VCaP (cell line): ENCODE measurements around the gene ZEB2.

Experiments
- H3K27ac ChIP-seq: fragments of 450-650 bp; 2 replicates; pipeline ENCODE4 v1.5.1; 2017
- TF ChIP-seq, protein P1 (sequence below): fragments of 450-650 bp; conservative IDR thresholded peaks from 2 replicates; pipeline ENCODE4 v1.5.1; 2017; ENCODE audit warnings: mild to moderate bottlenecking, moderate library complexity

ZEB2 gene

GRCh38 chr2:144412709-144413108, 107.2 kb downstream of the ZEB2 start:
- TF ChIP-seq, protein P1, sequence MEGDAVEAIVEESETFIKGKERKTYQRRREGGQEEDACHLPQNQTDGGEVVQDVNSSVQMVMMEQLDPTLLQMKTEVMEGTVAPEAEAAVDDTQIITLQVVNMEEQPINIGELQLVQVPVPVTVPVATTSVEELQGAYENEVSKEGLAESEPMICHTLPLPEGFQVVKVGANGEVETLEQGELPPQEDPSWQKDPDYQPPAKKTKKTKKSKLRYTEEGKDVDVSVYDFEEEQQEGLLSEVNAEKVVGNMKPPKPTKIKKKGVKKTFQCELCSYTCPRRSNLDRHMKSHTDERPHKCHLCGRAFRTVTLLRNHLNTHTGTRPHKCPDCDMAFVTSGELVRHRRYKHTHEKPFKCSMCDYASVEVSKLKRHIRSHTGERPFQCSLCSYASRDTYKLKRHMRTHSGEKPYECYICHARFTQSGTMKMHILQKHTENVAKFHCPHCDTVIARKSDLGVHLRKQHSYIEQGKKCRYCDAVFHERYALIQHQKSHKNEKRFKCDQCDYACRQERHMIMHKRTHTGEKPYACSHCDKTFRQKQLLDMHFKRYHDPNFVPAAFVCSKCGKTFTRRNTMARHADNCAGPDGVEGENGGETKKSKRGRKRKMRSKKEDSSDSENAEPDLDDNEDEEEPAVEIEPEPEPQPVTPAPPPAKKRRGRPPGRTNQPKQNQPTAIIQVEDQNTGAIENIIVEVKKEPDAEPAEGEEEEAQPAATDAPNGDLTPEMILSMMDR, result no peak
- H3K27ac ChIP-seq, result no peak overlapping the region

DNA sequence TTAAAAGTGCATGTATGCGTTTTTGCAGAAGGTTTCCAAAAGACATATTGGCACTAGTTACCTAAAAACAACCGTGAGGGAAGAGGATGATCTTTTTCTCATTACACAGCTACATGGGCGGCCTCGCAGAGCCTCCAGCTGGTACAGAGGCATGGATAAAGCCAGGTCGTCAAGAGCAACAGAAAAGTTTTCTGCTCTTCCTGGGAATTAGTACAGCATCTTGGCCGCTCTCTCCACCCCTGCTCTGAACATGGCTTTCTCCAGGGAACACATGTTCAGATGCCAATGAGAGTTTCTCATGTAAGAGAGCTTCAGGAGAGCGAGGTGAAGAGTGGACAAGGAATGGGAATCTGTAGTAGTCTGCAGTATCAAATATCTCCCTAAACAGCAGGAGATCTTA, 108.4 kb downstream of the ZEB2 start:
- no peak overlapping the region for H3K27ac ChIP-seq
- TF ChIP-seq, protein P1, result no peak

DNA sequence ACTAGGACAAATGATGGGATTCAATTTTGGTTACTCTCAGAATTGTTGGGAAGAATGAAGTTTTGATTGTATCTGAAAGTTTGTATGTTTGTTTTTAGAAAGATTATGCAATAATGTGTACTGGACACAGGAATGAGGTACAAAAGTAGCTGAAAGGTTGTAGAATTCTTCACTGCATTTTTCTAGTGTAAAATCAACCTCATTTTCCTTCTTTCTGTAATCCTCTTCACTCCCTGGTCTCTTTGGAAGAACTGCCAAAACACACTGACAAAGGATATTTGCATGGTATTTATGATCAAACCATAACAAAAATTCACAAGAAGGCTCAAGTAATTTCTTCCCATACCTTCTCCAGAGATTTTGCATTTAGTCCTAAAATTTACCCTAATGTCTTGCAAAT, 110.7 kb downstream of the ZEB2 start:
- TF ChIP-seq, protein P1, result no peak

GRCh38 chr2:144407262-144407661, 112.7 kb downstream of the ZEB2 start:
- TF ChIP-seq, protein P1, result no peak
- H3K27ac ChIP-seq, result no peak overlapping the region

More for the DNA sequence above, 110.7 kb downstream of the ZEB2 start:
- H3K27ac ChIP-seq, result no peak overlapping the region

GRCh38 chr2:144405982-144406788, 113.7 kb downstream of the ZEB2 start:
- H3K27ac ChIP-seq, result no peak overlapping the region
- TF ChIP-seq, protein P1, result no peak

- TF ChIP-seq, protein P1, result no peak
- H3K27ac ChIP-seq, result no peak overlapping the region
Measured at GRCh38 chr2:144405321-144405720, 114.6 kb downstream of the ZEB2 start.

DNA sequence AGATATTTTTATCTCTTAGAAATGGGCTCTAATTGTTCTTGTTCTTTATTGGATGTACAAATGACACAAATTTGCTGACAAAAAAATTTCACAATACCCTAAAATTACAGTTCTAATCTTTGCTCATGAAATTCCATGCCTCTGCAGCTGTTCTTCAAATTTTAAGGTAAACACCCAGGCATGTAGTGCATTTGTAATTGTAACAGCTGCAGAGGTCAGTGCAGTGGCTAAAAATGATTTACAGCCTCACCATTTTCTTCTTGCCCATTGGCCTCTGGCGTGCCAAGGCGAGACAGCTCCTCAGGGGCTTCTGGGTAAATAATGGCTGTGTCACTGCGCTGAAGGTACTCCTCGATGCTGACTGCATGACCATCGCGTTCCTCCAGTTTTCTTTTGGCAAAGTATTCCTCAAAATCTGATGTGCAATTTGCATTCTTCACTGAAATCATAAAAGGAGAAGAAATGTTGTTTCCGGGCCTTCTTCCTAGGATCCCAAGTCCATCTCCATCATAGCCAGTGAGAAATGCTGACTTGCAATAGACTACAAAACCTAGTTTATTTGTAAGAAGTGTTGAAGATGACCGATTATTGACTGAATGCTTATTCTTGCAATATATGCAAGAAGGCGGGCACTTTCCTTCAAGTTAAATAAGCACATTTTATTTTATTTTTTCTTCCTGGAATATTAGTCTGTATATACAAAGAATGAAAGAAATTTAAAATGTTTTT, 115.2 kb downstream of the ZEB2 start:
- TF ChIP-seq, protein P1, result no peak

More for the DNA sequence above, 115.2 kb downstream of the ZEB2 start:
- no peak overlapping the region for H3K27ac ChIP-seq
